Thymus (tissue), 11 donors: Measurements from ENCODE around the gene PSMA2. TPM values are rescaled to one million over a fixed set of nuclear protein-coding genes. Genes with fewer than 3 reads are reported as not detected.

Experiments used
- DNase-seq, 9 donors: peaks; one replicate each; pipeline ENCODE4 v3.0.0-alpha.2; 2013; ENCODE audit warnings: low spot score in 9 of 9, low read depth in 6 of 9, missing footprints in 1 of 9
- H3K27ac ChIP-seq, 2 donors: one replicate each; pipeline ENCODE4 v1.5.1; 2013; ENCODE audit warnings: control low read depth in 1 of 2, low read depth in 1 of 2, low read length in 1 of 2, mild to moderate bottlenecking in 1 of 2, moderate library complexity in 1 of 2
- H3K27me3 ChIP-seq, 2 donors: one replicate each; pipeline ENCODE4 v1.5.1; 2013; ENCODE audit warnings: low read length in 1 of 2; ENCODE audit not compliant: control insufficient read depth in 2 of 2, insufficient read depth in 1 of 2
- H3K36me3 ChIP-seq, 2 donors: one replicate each; pipeline ENCODE4 v1.5.1; 2013; ENCODE audit warnings: low read length in 1 of 2, mild to moderate bottlenecking in 1 of 2, moderate library complexity in 1 of 2; ENCODE audit not compliant: control insufficient read depth in 2 of 2, insufficient read depth in 2 of 2
- H3K4me1 ChIP-seq, 2 donors: one replicate each; pipeline ENCODE4 v1.5.1; 2013; ENCODE audit warnings: low read length in 2 of 2; ENCODE audit not compliant: control insufficient read depth in 2 of 2, insufficient read depth in 2 of 2
- H3K4me3 ChIP-seq, 2 donors: one replicate each; pipeline ENCODE4 v1.5.1; 2013; ENCODE audit warnings: low read length in 2 of 2, control low read depth in 1 of 2, mild to moderate bottlenecking in 1 of 2
- H3K9me3 ChIP-seq, 2 donors: one replicate each; pipeline ENCODE4 v1.5.1; 2013; ENCODE audit warnings: low read length in 1 of 2, mild to moderate bottlenecking in 1 of 2; ENCODE audit not compliant: control insufficient read depth in 2 of 2, insufficient read depth in 1 of 2
- WGBS: extraction: QIAGEN DNeasy Blood & Tissue Kit; methylation state at CpG from one replicate; pipeline ENCODE4 v1.1.7; 2013; 5-methylcytosine and 5-hydroxymethylcytosine counted together
- polyA plus RNA-seq: library from polyadenylated mRNA; stranded (reverse); fragments of 200-250 nt; gene quantifications from one replicate; pipeline ENCODE4 v1.2.3, GENCODE V29; 2013
- total RNA-seq: library from RNA; stranded (reverse); fragments of 120-200 nt; gene quantifications from one replicate; pipeline ENCODE4 v1.2.4, GENCODE V29; 2013
- donor health status: healthy.

PSMA2 gene
- total and polyA plus RNA-seq, 2 donors = 208 to 226 TPM

GRCh38 chr7:42876182-42877068, 55.5 kb downstream of the PSMA2 start:
- no peak overlapping the region for H3K4me3 ChIP-seq
- H3K27me3 ChIP-seq = no peaks in the 10 kb centered on the region
- 75% methylated on average over 5 of the region's 5 CpGs for WGBS
- peak in 2 of 9 donors; percentile 26 to 37 for DNase-seq
- H3K9me3 ChIP-seq = no peaks in the 10 kb centered on the region
- no peaks in the 10 kb centered on the region for H3K4me1 ChIP-seq
- H3K27ac ChIP-seq = no peak overlapping the region
- no peaks in the 10 kb centered on the region for H3K36me3 ChIP-seq

- H3K9me3 ChIP-seq = peaks cover 0 to 4% of the 10 kb centered on the region in 2 donors
- H3K36me3 ChIP-seq = no peaks in the 10 kb centered on the region
- no peak overlapping the region for H3K27ac ChIP-seq
- no peaks in the 10 kb centered on the region for H3K4me1 ChIP-seq
- DNase-seq = no peak
- 89% methylated on average over 7 of the region's 7 CpGs for WGBS
- H3K4me3 ChIP-seq = no peak overlapping the region
- H3K27me3 ChIP-seq = no peaks in the 10 kb centered on the region
Measured at GRCh38 chr7:42869131-42870020, 62.6 kb downstream of the PSMA2 start.

GRCh38 chr7:42868480-42868879, 63.5 kb downstream of the PSMA2 start:
- no peak overlapping the region for H3K27ac ChIP-seq
- H3K4me1 ChIP-seq = no peaks in the 10 kb centered on the region
- 96% methylated on average over 1 of the region's 1 CpG for WGBS
- DNase-seq = no peak
- peaks cover 0 to 4% of the 10 kb centered on the region in 2 donors for H3K9me3 ChIP-seq
- H3K27me3 ChIP-seq = no peaks in the 10 kb centered on the region
- no peaks in the 10 kb centered on the region for H3K36me3 ChIP-seq
- no peak overlapping the region for H3K4me3 ChIP-seq

Other genes starting within 250 kb of the PSMA2 start
- 2.3 TPM for gene C7orf25, start 20.1 kb downstream of the PSMA2 start, total RNA-seq
- gene C7orf25, start 20.1 kb downstream of the PSMA2 start, polyA plus RNA-seq = 4.1 TPM
- 56.5 TPM for gene MRPL32, start 202 bp upstream of the PSMA2 start, total RNA-seq
- gene MRPL32, start 202 bp upstream of the PSMA2 start, polyA plus RNA-seq = 97.7 TPM
- gene HECW1, start 180.5 kb upstream of the PSMA2 start, total RNA-seq = 0.05 TPM
- 0.23 TPM for gene HECW1, start 180.5 kb upstream of the PSMA2 start, polyA plus RNA-seq